ENCODE results near the gene C17orf50. TPM values are rescaled to one million over a fixed set of nuclear protein-coding genes. Genes with fewer than 3 reads are reported as not detected.

Gene C17orf50
- total and polyA plus RNA-seq, 2 of the 13 experiments (the other 11 are each of a cell fraction or from before 2014, with no cell fraction given): not detected

DNA sequence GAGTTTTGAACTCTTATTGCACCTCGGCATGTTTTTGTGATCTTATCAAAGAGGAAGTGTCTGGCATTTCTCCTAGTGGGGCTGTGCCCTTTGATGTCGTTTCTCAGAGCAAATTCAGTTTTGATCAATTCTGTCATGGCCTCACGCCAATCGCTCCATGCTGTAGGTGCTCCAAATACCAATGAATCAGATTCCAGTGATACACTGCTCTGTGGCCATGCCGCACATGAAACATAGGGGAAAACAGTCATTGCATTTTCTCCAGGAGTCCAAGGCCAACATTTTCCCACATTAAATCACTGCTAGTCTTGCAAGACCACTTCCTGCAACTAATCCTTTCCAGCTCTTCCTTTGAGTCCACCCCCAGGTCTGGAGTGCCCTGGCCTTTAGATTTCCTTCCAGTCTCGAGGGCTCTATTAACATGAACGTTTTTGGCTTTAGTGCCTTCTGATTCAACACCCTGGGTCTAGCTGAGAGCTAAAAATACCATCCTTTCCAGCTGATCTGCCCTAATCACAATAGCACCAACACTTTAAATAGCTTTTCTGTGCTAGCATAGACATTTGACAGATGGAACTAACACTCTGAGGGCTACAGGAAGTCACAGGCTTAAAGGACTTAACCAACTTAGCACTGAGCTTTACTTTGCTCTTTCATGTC, 47.5 kb upstream of the C17orf50 start (continued):
- TF ChIP-seq ZNF782 (CRISPR knock-in tag; IDR thresholded peaks at IDR 0.05; ENCODE audit: borderline replicate concordance) (no peak), FIP1L1 (IDR thresholded peaks at IDR 0.05; ENCODE audit: borderline replicate concordance, insufficient read depth, low read depth, low read length) (no peak), TCF7 (IDR thresholded peaks at IDR 0.05; ENCODE audit: low read depth) (peak; percentile 86), SOX13 (IDR thresholded peaks at IDR 0.05) (no peak), SOX13 (CRISPR knock-in tag; conservative IDR thresholded peaks at IDR 0.05 in 1 of 2, IDR thresholded peaks at IDR 0.05 in 1 of 2) (peak in 1 of 2 experiments; percentile 47; a peak in 2 of 4 replicates), GATA4 (IDR thresholded peaks at IDR 0.05; ENCODE audit: borderline replicate concordance, low read depth) (0 out of 2 replicates have a peak, but pooled peaks have one; percentile 58), HOXA9 (CRISPR knock-in tag; IDR thresholded peaks at IDR 0.05; ENCODE audit: borderline replicate concordance) (no peak), SOX5 (CRISPR knock-in tag; IDR thresholded peaks at IDR 0.05; ENCODE audit: borderline replicate concordance) (0 out of 2 replicates have a peak, but pooled peaks have one; percentile 23), KLF13 (CRISPR knock-in tag; IDR thresholded peaks at IDR 0.05) (no peak), ONECUT2 (CRISPR knock-in tag; IDR thresholded peaks at IDR 0.05) (peak; percentile 65), SNRNP70 (IDR thresholded peaks at IDR 0.05; ENCODE audit: low read depth, low read length) (no peak), ZNF576 (CRISPR knock-in tag; IDR thresholded peaks at IDR 0.05) (no peak), BCL6 (CRISPR knock-in tag; IDR thresholded peaks at IDR 0.05) (peak; percentile 58; the same call in 1 of the 2 replicates), TEAD3 (CRISPR knock-in tag; optimal IDR thresholded peaks at IDR 0.05; ENCODE audit: borderline replicate concordance) (peak; percentile 75), LRRFIP1 (CRISPR knock-in tag; conservative IDR thresholded peaks at IDR 0.05) (no peak), FOXP4 (CRISPR knock-in tag; IDR thresholded peaks at IDR 0.05) (peak; percentile 47; the same call in 1 of the 2 replicates), ZNF253 (CRISPR knock-in tag; IDR thresholded peaks at IDR 0.05; ENCODE audit: borderline replicate concordance) (no peak)
- TF ChIP-seq, protein P1, sequence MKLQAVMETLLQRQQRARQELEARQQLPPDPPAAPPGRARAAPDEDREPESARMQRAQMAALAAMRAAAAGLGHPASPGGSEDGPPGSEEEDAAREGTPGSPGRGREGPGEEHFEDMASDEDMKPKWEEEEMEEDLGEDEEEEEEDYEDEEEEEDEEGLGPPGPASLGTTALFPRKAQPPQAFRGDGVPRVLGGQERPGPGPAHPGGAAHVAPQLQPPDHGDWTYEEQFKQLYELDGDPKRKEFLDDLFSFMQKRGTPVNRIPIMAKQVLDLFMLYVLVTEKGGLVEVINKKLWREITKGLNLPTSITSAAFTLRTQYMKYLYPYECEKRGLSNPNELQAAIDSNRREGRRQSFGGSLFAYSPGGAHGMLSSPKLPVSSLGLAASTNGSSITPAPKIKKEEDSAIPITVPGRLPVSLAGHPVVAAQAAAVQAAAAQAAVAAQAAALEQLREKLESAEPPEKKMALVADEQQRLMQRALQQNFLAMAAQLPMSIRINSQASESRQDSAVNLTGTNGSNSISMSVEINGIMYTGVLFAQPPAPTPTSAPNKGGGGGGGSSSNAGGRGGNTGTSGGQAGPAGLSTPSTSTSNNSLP (IDR thresholded peaks at IDR 0.05; ENCODE audit: low read depth, low read length): peak; percentile 55; the same call in 1 of the 2 replicates
- TF ChIP-seq, protein P2, sequence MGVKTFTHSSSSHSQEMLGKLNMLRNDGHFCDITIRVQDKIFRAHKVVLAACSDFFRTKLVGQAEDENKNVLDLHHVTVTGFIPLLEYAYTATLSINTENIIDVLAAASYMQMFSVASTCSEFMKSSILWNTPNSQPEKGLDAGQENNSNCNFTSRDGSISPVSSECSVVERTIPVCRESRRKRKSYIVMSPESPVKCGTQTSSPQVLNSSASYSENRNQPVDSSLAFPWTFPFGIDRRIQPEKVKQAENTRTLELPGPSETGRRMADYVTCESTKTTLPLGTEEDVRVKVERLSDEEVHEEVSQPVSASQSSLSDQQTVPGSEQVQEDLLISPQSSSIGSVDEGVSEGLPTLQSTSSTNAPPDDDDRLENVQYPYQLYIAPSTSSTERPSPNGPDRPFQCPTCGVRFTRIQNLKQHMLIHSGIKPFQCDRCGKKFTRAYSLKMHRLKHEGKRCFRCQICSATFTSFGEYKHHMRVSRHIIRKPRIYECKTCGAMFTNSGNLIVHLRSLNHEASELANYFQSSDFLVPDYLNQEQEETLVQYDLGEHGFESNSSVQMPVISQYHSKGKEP (CRISPR knock-in tag; IDR thresholded peaks at IDR 0.05): no peak
- TF ChIP-seq, protein P3, sequence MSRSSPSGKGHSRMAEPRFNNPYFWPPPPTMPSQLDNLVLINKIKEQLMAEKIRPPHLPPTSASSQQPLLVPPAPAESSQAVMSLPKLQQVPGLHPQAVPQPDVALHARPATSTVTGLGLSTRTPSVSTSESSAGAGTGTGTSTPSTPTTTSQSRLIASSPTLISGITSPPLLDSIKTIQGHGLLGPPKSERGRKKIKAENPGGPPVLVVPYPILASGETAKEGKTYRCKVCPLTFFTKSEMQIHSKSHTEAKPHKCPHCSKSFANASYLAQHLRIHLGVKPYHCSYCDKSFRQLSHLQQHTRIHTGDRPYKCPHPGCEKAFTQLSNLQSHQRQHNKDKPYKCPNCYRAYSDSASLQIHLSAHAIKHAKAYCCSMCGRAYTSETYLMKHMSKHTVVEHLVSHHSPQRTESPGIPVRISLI (CRISPR knock-in tag; IDR thresholded peaks at IDR 0.05; ENCODE audit: borderline replicate concordance): no peak
